Esophagus squamous epithelium (tissue), 5 donors: ENCODE results near the gene DNM3. TPM values are rescaled to one million over a fixed set of nuclear protein-coding genes. Genes with fewer than 3 reads are reported as not detected.

Experiments used
- DNase-seq: peaks from one replicate; lab custom pipeline; 2025; lab: John Stamatoyannopoulos, UW
- H3K27ac ChIP-seq, 4 donors: fragments of 200-600 bp; sonication (generic); one replicate each; pipeline ENCODE4 v1.5.1; 2016 to 2019; ENCODE audit warnings: mild to moderate bottlenecking in 1 of 4
- H3K27me3 ChIP-seq, 4 donors: fragments of 200-600 bp; sonication (generic); 1 replicate in 3 of 4; 2 replicates in 1 of 4; pipeline versions ENCODE4 v1.5.1 to v1.6.0; 2017 to 2021; ENCODE audit warnings: antibody characterized with exemption in 1 of 4
- H3K36me3 ChIP-seq, 3 donors: fragments of 200-600 bp; sonication (generic); one replicate each; pipeline ENCODE4 v1.5.1; 2016 to 2019
- H3K4me1 ChIP-seq, 3 donors: fragments of 200-600 bp; sonication (generic); one replicate each; pipeline ENCODE4 v1.5.1; 2017 to 2019
- H3K4me3 ChIP-seq, 4 donors: fragments of 200-600 bp; sonication (generic); 1 replicate in 3 of 4; 2 replicates in 1 of 4; pipeline ENCODE4 v1.5.1; 2016 to 2019; ENCODE audit warnings: mild to moderate bottlenecking in 2 of 4, moderate library complexity in 1 of 4
- H3K9me3 ChIP-seq, 3 donors: fragments of 200-600 bp; sonication (generic); one replicate each; pipeline ENCODE4 v1.5.1; 2016 to 2019
- POLR2A ChIP-seq, 4 donors: fragments of 450-650 bp; IDR thresholded peaks; one replicate each; pipeline ENCODE4 v1.6.1; 2017; ENCODE audit warnings: antibody characterized with exemption in 4 of 4, mild to moderate bottlenecking in 4 of 4, moderate library complexity in 3 of 4
- WGBS, 2 donors: methylation state at CpG; one replicate each; pipeline ENCODE4 v1.1.5; 2018; 5-methylcytosine and 5-hydroxymethylcytosine counted together
- intact Hi-C: fragments of 100-400 bp; cut with DNase I; formaldehyde crosslinking; loops from one replicate; pipeline ENCODE4 v1.15.0; 2022
- total RNA-seq, 4 donors: library from RNA; depleted of rRNA; stranded (reverse); fragments of >200 nt; gene quantifications; one replicate each; pipeline ENCODE4 v1.1.0, GENCODE V29; 2016
- TF ChIP-seq, protein P1 (sequence below), 6 experiments: fragments of 450-650 bp in 4 of 6; fragments of 200-600 bp in 2 of 6; sonication (generic) in 2 of 6; IDR thresholded peaks; one replicate each; pipeline ENCODE4 v1.5.1; 2016 to 2019; ENCODE audit warnings: antibody characterized with exemption in 6 of 6, mild to moderate bottlenecking in 4 of 6, moderate library complexity in 4 of 6
- donor health status: DM: yes; HTN: yes; CAD: no.

Gene DNM3
- 1 to 10 TPM in 3 of 4 donors, under 1 TPM in 1; 0.91 to 3.2 (median 1.8) TPM for total RNA-seq

GRCh38 chr1:171841050-171841910 is at the start of gene DNM3:
Gene DNM3 (plus strand): TSS chr1:171841498. CDS start chr1:171841657, 159 bp downstream.
- 4% methylated on average over 13 of the region's 85 CpGs; no CpG with 5 or more reads in 1 of the 2 donors for WGBS, 2 donors
- intact Hi-C loops, result no loop called here
- peak in 2 of 4 donors; percentile 50 to 62 for TF ChIP-seq POLR2A (IDR thresholded peaks at IDR 0.05)
- TF ChIP-seq, protein P1, sequence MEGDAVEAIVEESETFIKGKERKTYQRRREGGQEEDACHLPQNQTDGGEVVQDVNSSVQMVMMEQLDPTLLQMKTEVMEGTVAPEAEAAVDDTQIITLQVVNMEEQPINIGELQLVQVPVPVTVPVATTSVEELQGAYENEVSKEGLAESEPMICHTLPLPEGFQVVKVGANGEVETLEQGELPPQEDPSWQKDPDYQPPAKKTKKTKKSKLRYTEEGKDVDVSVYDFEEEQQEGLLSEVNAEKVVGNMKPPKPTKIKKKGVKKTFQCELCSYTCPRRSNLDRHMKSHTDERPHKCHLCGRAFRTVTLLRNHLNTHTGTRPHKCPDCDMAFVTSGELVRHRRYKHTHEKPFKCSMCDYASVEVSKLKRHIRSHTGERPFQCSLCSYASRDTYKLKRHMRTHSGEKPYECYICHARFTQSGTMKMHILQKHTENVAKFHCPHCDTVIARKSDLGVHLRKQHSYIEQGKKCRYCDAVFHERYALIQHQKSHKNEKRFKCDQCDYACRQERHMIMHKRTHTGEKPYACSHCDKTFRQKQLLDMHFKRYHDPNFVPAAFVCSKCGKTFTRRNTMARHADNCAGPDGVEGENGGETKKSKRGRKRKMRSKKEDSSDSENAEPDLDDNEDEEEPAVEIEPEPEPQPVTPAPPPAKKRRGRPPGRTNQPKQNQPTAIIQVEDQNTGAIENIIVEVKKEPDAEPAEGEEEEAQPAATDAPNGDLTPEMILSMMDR (IDR thresholded peaks at IDR 0.05), result no peak

DNA sequence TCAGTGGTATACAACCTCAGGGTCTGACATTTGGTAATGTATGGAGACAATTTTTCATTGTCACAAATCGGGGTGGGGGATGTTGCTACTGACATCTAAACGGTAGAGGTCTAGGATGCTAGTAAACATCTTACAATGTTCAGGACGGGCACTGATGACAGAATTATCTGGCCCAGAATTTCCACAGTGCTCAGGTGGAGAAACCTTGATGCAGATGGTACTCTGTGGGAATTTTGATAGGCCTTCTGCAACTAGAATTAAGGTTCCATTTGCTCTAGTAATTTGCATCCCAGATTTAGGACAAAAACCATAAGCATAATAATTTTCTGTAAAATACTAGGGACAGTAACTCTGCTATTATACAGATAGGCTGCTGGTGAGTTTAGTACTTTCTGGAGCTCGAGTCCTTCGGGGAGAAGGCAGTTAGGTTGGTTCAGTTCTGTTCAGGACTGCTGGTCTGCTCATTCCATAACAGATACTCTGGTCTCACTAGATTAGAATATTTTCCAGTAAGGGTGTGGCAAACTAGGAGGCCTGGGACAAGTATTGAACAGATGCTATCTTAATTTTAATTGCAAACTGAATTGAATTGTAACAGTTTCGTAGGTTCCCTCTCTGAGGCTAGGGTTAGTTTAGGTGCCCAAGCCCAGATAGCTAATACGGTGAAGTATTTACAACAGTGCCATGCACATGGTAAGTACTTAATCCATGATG is 48.5 kb upstream of the DNM3 start:
- no peaks in the 10 kb centered on the region for H3K9me3 ChIP-seq
- 86 to 88% methylated on average over 7 of the region's 7 CpGs for WGBS, 2 donors
- H3K27me3 ChIP-seq, result no peaks in the 10 kb centered on the region
- no peak for TF ChIP-seq POLR2A (IDR thresholded peaks at IDR 0.05)
- TF ChIP-seq, protein P1 (IDR thresholded peaks at IDR 0.05), result no peak
- H3K4me3 ChIP-seq, result no peak overlapping the region
- no peak overlapping the region for H3K27ac ChIP-seq
- intact Hi-C loops, result no loop called here
- H3K4me1 ChIP-seq, result no peaks in the 10 kb centered on the region
- no peak for DNase-seq
- H3K36me3 ChIP-seq, result peaks cover 15 to 99% (median 46%) of the 10 kb centered on the region in 3 donors

More at GRCh38 chr1:171841050-171841910, at the start of gene DNM3:
- H3K36me3 ChIP-seq, result no peaks in the 10 kb centered on the region
- no peaks in the 10 kb centered on the region for H3K9me3 ChIP-seq
- peaks cover 6 to 25% (median 10%) of the 10 kb centered on the region in 3 donors for H3K4me1 ChIP-seq
- H3K27ac ChIP-seq, result peak within 1 kb of the TSS; percentile 70 to 84 (median 82)
- peak within 1 kb of the TSS; percentile 64 to 84 (median 78) for H3K4me3 ChIP-seq
- no peak for DNase-seq
- peaks cover 0 to 9% (median 0%) of the 10 kb centered on the region in 4 donors for H3K27me3 ChIP-seq

- intact Hi-C loops, result no loop called here
- TF ChIP-seq, protein P1 (IDR thresholded peaks at IDR 0.05), result no peak
- no peak for TF ChIP-seq POLR2A (IDR thresholded peaks at IDR 0.05)
- Histone ChIP-seq H3K4me3 (no peak overlapping the region), H3K27me3 (no peaks in the 10 kb centered on the region), H3K27ac (no peak overlapping the region), H3K9me3 (no peaks in the 10 kb centered on the region), H3K4me1 (no peaks in the 10 kb centered on the region), H3K36me3 (peaks cover 18 to 99% (median 41%) of the 10 kb centered on the region in 3 donors)
- no peak for DNase-seq
- 89 to 100% methylated on average over 1 of the region's 1 CpG for WGBS, 2 donors
These were observed 47.7 kb upstream of the DNM3 start for GRCh38 chr1:171793636-171794035.

DNA sequence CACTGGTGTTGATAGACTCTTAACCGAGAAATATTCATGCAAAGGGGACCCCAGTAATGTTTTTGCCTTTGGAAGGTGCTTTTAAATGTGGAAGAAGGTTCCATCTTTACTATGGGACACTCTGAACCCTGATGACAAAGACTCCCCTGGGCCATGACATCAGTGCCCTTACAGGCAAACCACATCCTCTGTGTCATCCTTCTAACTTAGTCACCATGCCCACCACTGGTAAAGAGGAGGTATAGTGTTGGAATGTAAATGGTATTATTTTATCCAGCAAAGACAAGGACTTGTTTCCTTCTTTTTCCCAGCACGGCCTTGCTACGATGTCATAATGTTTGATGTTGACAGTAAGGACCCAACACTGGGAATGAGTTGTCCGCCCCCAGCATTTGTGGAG is 47.2 kb upstream of the DNM3 start:
- no peak for TF ChIP-seq POLR2A (IDR thresholded peaks at IDR 0.05)
- TF ChIP-seq, protein P1 (IDR thresholded peaks at IDR 0.05), result no peak
- WGBS, 2 donors, result 87 to 96% methylated on average over 4 of the region's 4 CpGs
- no peaks in the 10 kb centered on the region for H3K9me3 ChIP-seq
- intact Hi-C loops, result no loop called here
- H3K36me3 ChIP-seq, result peaks cover 18 to 97% (median 37%) of the 10 kb centered on the region in 3 donors
- DNase-seq, result no peak
- H3K27ac ChIP-seq, result no peak overlapping the region
- H3K4me1 ChIP-seq, result no peaks in the 10 kb centered on the region
- no peaks in the 10 kb centered on the region for H3K27me3 ChIP-seq
- H3K4me3 ChIP-seq, result no peak overlapping the region
